ENCODE data around the gene ACTBL2. TPM values are rescaled to one million over a fixed set of nuclear protein-coding genes. Genes with fewer than 3 reads are reported as not detected.
"Not testable (repeated sequence)": the region's sequence is repeated elsewhere in the genome, so short reads cannot be mapped to it uniquely, and the experiment has no call there.

ACTBL2 gene
- total and polyA plus RNA-seq, 5 donors from 2014 or later: not detected

DNA sequence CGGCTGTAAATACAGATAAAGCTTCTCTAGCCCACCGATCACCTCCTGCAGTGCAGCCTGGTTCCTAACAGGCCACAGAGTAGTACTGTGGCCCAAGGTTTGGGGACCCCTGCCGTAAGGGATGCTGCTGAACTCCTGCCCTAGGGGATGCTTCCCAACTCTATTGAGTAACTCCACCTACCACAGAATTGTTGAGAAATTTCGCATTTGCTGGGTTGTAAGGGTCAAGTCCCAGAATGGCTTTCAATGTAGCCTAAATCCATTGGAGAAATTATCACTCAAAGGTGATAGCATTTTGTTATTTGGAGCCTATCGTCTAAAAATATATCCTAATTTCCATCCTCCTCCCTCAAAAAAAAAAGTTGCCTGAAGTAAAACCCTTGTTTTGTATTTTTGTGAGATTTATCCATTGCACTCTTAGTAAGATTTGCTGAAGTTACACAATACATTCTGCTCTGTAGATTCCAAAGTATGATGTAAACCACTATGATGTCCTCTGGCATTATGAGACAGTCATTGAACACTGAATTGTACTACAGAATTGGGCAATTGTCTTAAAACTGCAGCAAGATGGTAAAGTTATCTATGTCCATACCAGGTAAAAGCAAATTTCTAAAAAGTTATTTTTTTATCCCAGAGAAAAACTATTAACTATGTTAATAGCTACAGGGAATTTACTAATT lies 14.0 kb downstream of the ACTBL2 start:
- Mint-ChIP-seq H3K4me3 (no peak overlapping the region), H3K27ac (no peak overlapping the region), H3K4me1 (no peaks in the 10 kb centered on the region), H3K9me3 (peaks cover 0 to 7% (median 2%) of the 10 kb centered on the region in 7 donors), H3K36me3 (no peaks in the 10 kb centered on the region), H3K27me3 (peaks cover 18% of the 10 kb centered on the region)
- Histone ChIP-seq H3K36me3 (ENCODE audit: control insufficient read depth, insufficient read depth, low read length) (no peaks in the 10 kb centered on the region), H3K4me3 (ENCODE audit: low read depth, low read length) (no peak overlapping the region), H3K27me3 (ENCODE audit: control insufficient read depth, insufficient read depth, low read length) (no peaks in the 10 kb centered on the region), H3K4me1 (ENCODE audit: control insufficient read depth, insufficient read depth, low read length, poor library complexity, severe bottlenecking) (no peaks in the 10 kb centered on the region), H3K27ac (ENCODE audit: insufficient read depth, low read length, poor library complexity, severe bottlenecking) (no peak overlapping the region), H3K9me3 (ENCODE audit: control insufficient read depth in 2 of 2, low read length in 2 of 2) (no peaks in the 10 kb centered on the region)
- ATAC-seq (ENCODE audit: low read depth in 2 of 2) (no peak), DNase-seq (no peak)

DNA sequence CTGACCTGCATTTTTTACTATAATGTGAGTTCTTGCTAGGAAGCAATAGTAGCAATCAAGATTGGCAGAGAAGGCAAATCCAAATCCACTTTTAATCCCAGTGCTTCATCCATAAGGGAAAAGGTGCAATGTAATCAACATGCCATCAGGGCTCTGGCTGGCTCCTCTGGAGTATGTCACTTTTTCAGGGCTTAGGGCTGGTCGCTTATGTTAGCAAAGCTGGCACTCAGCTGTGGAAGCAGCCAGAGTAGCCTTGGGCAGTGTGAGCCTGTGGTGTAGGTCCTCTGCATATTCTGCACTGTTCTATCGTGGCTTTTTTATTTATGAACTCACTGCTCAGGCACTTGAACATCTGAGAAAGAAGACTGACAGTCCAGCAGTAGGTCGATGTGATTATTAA lies 16.1 kb downstream of the ACTBL2 start:
- Histone ChIP-seq H3K4me1 (ENCODE audit: control insufficient read depth, insufficient read depth, low read length, poor library complexity, severe bottlenecking) (no peaks in the 10 kb centered on the region), H3K4me3 (ENCODE audit: low read depth, low read length) (no peak overlapping the region), H3K27ac (ENCODE audit: insufficient read depth, low read length, poor library complexity, severe bottlenecking) (no peak overlapping the region), H3K27me3 (ENCODE audit: control insufficient read depth, insufficient read depth, low read length) (no peaks in the 10 kb centered on the region), H3K36me3 (ENCODE audit: control insufficient read depth, insufficient read depth, low read length) (no peaks in the 10 kb centered on the region), H3K9me3 (ENCODE audit: control insufficient read depth in 2 of 2, low read length in 2 of 2) (no peaks in the 10 kb centered on the region)
- no peak for DNase-seq
- H3K27ac Mint-ChIP-seq: no peak overlapping the region
- peaks cover 0 to 7% (median 2%) of the 10 kb centered on the region in 7 donors for H3K9me3 Mint-ChIP-seq
- H3K4me3 Mint-ChIP-seq: no peak overlapping the region
- H3K36me3 Mint-ChIP-seq: no peaks in the 10 kb centered on the region
- peaks cover 29% of the 10 kb centered on the region for H3K27me3 Mint-ChIP-seq
- ATAC-seq (ENCODE audit: low read depth in 2 of 2): no peak
- no peaks in the 10 kb centered on the region for H3K4me1 Mint-ChIP-seq

DNA sequence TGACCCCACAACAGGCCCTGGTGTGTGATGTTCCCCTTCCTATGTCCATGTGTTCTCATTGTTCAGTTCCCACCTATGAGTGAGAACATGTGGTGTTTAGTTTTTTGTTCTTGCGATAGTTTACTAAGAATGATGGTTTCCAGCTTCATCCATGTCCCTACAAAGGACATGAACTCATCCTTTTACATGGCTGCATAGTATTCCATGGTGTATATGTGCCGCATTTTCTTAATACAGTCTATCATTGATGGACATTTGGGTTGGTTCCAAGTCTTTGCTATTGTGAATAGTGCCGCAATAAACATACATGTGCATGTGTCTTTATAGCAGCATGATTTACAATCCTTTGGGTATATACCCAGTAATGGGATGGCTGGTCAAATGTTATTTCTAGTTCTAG lies 22.6 kb downstream of the ACTBL2 start:
- not testable (repeated sequence) for H3K27ac ChIP-seq (ENCODE audit: insufficient read depth, low read length, poor library complexity, severe bottlenecking); H3K4me3 Mint-ChIP-seq; H3K27ac Mint-ChIP-seq; H3K36me3 Mint-ChIP-seq; DNase-seq; H3K4me1 ChIP-seq (ENCODE audit: control insufficient read depth, insufficient read depth, low read length, poor library complexity, severe bottlenecking); H3K9me3 Mint-ChIP-seq; H3K9me3 ChIP-seq (ENCODE audit: control insufficient read depth in 2 of 2, low read length in 2 of 2); H3K4me1 Mint-ChIP-seq; H3K36me3 ChIP-seq (ENCODE audit: control insufficient read depth, insufficient read depth, low read length); ATAC-seq (ENCODE audit: low read depth in 2 of 2); H3K27me3 ChIP-seq (ENCODE audit: control insufficient read depth, insufficient read depth, low read length); H3K4me3 ChIP-seq (ENCODE audit: low read depth, low read length)
- peaks cover 12% of the 10 kb centered on the region for H3K27me3 Mint-ChIP-seq

DNA sequence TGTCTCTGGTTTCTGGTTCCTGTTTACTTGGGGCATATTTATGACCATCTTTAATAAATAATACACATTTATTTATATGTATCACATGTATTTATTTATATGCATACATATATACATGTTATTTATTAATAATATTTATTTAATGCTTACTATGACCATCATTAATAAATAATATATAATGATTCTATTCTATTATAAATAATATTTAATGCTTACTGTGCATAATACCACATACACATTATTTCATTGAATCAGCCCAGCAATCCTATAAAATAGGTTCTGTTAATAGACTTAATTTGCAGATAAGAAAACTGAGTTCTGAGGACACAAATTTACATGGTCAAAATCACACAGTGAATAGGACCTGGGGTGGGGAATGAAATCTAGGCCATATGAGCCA lies 24.2 kb downstream of the ACTBL2 start:
- Histone ChIP-seq H3K36me3 (ENCODE audit: control insufficient read depth, insufficient read depth, low read length) (no peaks in the 10 kb centered on the region), H3K4me1 (ENCODE audit: control insufficient read depth, insufficient read depth, low read length, poor library complexity, severe bottlenecking) (no peaks in the 10 kb centered on the region), H3K27me3 (ENCODE audit: control insufficient read depth, insufficient read depth, low read length) (no peaks in the 10 kb centered on the region), H3K9me3 (ENCODE audit: control insufficient read depth in 2 of 2, low read length in 2 of 2) (no peaks in the 10 kb centered on the region), H3K4me3 (ENCODE audit: low read depth, low read length) (no peak overlapping the region), H3K27ac (ENCODE audit: insufficient read depth, low read length, poor library complexity, severe bottlenecking) (no peak overlapping the region)
- Mint-ChIP-seq H3K9me3 (peaks cover 0 to 5% (median 0%) of the 10 kb centered on the region in 7 donors), H3K4me1 (no peaks in the 10 kb centered on the region), H3K27me3 (peaks cover 11% of the 10 kb centered on the region), H3K27ac (no peak overlapping the region), H3K36me3 (no peaks in the 10 kb centered on the region), H3K4me3 (no peak overlapping the region)
- ATAC-seq (ENCODE audit: low read depth in 2 of 2): no peak
- no peak for DNase-seq

DNA sequence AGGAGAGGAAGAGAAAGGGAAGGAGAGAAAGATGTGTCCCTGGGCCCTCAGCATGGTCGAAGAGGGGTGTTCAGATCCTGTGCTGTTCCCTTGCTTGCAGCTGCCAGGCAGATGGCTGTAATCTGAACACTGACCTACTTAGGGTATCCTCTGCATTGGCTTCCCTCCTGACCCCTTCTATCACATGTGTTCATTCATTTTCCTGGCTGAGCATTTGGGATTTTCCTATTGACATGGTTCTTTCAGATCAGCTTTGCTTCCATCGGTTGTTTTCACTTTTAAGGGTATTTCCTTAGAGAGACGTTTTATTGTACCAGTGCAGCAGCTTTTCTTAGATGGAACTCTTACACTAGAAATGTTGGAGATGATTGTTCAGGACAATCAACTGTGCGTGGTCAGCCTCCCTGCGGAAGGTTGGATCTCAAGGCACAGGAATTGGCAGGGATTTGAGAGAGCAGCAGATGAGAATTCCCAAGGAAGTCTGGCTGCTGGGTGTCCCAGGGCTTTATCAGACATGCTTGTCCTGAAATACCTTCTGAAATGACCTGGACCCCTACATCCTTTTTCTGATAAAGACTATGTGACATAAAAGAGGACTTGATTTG lies 26.0 kb downstream of the ACTBL2 start:
- H3K9me3 Mint-ChIP-seq: peaks cover 0 to 5% (median 0%) of the 10 kb centered on the region in 7 donors
- no peak overlapping the region for H3K27ac ChIP-seq (ENCODE audit: insufficient read depth, low read length, poor library complexity, severe bottlenecking)
- H3K27ac Mint-ChIP-seq: no peak overlapping the region
- no peaks in the 10 kb centered on the region for H3K36me3 ChIP-seq (ENCODE audit: control insufficient read depth, insufficient read depth, low read length)
- no peak for DNase-seq
- H3K27me3 ChIP-seq (ENCODE audit: control insufficient read depth, insufficient read depth, low read length): no peaks in the 10 kb centered on the region
- no peaks in the 10 kb centered on the region for H3K27me3 Mint-ChIP-seq
- H3K9me3 ChIP-seq (ENCODE audit: control insufficient read depth in 2 of 2, low read length in 2 of 2): no peaks in the 10 kb centered on the region
- no peak overlapping the region for H3K4me3 ChIP-seq (ENCODE audit: low read depth, low read length)
- no peaks in the 10 kb centered on the region for H3K4me1 ChIP-seq (ENCODE audit: control insufficient read depth, insufficient read depth, low read length, poor library complexity, severe bottlenecking)
- H3K4me1 Mint-ChIP-seq: peaks cover 0 to 3% (median 0%) of the 10 kb centered on the region in 4 donors
- no peak for ATAC-seq (ENCODE audit: low read depth in 2 of 2)
- no peaks in the 10 kb centered on the region for H3K36me3 Mint-ChIP-seq
- H3K4me3 Mint-ChIP-seq: no peak overlapping the region

DNA sequence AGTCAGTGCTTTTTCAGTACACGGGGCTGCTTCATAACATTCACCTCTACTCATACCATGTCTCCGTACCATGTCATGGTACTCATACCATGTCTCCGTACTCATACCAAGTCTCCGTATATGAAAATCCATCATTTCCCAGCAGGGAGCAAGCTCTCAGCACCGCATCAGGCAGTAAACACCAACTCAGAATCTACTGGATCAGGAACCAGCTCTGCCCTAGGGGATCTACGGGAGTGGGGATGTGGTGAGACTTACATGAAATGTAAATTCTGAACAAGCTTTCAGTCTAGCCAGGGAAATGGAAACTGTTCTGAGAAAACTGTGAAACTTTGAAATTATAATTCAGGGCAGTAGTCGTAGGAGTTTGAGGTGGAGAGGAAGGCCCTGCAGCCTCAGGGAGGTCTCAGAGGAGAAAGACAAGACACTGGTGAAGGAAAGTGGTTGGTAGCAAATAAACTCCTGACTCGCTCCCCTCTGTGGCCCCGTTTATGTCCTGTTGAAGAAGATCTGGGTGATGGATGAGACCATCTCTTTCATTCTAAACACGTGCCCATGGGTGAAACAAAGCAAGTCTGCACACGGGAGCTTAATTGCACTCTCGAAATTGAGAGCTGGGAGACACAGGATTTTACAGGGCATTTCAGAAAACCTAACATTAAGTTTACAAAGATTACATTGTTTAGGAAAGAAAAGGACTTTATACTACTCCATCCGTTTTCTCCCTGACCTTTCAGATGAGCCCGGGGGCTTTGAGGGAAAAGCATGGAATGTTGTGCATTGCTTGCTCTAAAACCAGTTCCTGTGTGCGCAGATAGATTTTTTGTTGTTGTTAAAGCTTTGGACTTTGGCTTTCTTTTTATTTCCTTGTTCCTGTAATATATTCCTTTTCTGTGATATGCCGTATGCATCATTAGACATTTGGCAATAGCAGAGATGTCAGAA lies 26.8 kb downstream of the ACTBL2 start:
- ATAC-seq (ENCODE audit: low read depth in 2 of 2) (no peak), DNase-seq (no peak)
- H3K27ac ChIP-seq (ENCODE audit: insufficient read depth, low read length, poor library complexity, severe bottlenecking): no peak overlapping the region
- no peaks in the 10 kb centered on the region for H3K27me3 ChIP-seq (ENCODE audit: control insufficient read depth, insufficient read depth, low read length)
- no peaks in the 10 kb centered on the region for H3K36me3 ChIP-seq (ENCODE audit: control insufficient read depth, insufficient read depth, low read length)
- Mint-ChIP-seq H3K4me3 (peak overlapping the region in 1 of 4 donors; percentile 49), H3K27ac (no peak overlapping the region), H3K9me3 (peaks cover 0 to 4% (median 0%) of the 10 kb centered on the region in 7 donors), H3K27me3 (no peaks in the 10 kb centered on the region), H3K36me3 (no peaks in the 10 kb centered on the region), H3K4me1 (peaks cover 0 to 12% (median 2%) of the 10 kb centered on the region in 4 donors)
- H3K4me1 ChIP-seq (ENCODE audit: control insufficient read depth, insufficient read depth, low read length, poor library complexity, severe bottlenecking): no peaks in the 10 kb centered on the region
- no peaks in the 10 kb centered on the region for H3K9me3 ChIP-seq (ENCODE audit: control insufficient read depth in 2 of 2, low read length in 2 of 2)
- no peak overlapping the region for H3K4me3 ChIP-seq (ENCODE audit: low read depth, low read length)

DNA sequence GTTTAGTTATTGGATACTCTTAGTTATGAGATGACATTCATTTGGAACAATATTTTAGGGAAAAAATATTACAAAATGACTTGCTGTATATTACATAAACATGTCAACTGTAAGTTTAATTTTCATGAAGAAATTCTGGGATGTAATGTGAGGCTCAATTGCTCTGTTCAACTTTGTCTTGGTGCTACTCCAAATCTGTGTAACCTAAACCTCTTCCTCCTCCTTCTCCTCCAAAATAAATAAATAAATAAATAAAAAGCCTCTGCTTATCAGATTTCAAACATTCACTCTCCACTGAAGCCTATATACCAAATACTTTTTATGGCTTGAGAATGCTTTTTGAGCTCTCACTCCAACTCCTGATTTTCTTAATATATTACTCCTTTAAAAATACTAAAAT lies 27.7 kb downstream of the ACTBL2 start:
- Histone ChIP-seq H3K4me3 (ENCODE audit: low read depth, low read length) (no peak overlapping the region), H3K27me3 (ENCODE audit: control insufficient read depth, insufficient read depth, low read length) (no peaks in the 10 kb centered on the region), H3K36me3 (ENCODE audit: control insufficient read depth, insufficient read depth, low read length) (no peaks in the 10 kb centered on the region), H3K27ac (ENCODE audit: insufficient read depth, low read length, poor library complexity, severe bottlenecking) (no peak overlapping the region), H3K9me3 (ENCODE audit: control insufficient read depth in 2 of 2, low read length in 2 of 2) (no peaks in the 10 kb centered on the region), H3K4me1 (ENCODE audit: control insufficient read depth, insufficient read depth, low read length, poor library complexity, severe bottlenecking) (no peaks in the 10 kb centered on the region)
- Mint-ChIP-seq H3K4me1 (peaks cover 0 to 17% (median 2%) of the 10 kb centered on the region in 4 donors), H3K4me3 (no peak overlapping the region), H3K27ac (no peak overlapping the region), H3K9me3 (peaks cover 0 to 4% (median 0%) of the 10 kb centered on the region in 7 donors), H3K36me3 (no peaks in the 10 kb centered on the region), H3K27me3 (no peaks in the 10 kb centered on the region)
- no peak for DNase-seq
- no peak for ATAC-seq (ENCODE audit: low read depth in 2 of 2)

All from CD4-positive, CD25-positive, alpha-beta regulatory T cell (primary cell).